Spinal cord (tissue), 10 donors: ENCODE results near the gene OXCT1. TPM values are rescaled to one million over a fixed set of nuclear protein-coding genes. Genes with fewer than 3 reads are reported as not detected.
"Not testable (repeated sequence)": the region's sequence is repeated elsewhere in the genome, so short reads cannot be mapped to it uniquely, and the experiment has no call there.

Experiments
- DNase-seq, 6 donors: peaks; one replicate each; pipeline versions ENCODE4 v3.0.0 to v3.0.0-alpha.2; 2013 to 2015; ENCODE audit warnings: low spot score in 6 of 6, low read depth in 4 of 6
- H3K27ac ChIP-seq: one replicate; pipeline ENCODE4 v1.5.1; 2013; ENCODE audit warnings: low read depth, low read length, control low read depth
- H3K27me3 ChIP-seq: one replicate; pipeline ENCODE4 v1.6.1; 2013; ENCODE audit warnings: low read length; ENCODE audit not compliant: control insufficient read depth, insufficient read depth
- H3K36me3 ChIP-seq: one replicate; pipeline ENCODE4 v1.6.1; 2013; ENCODE audit warnings: low read length; ENCODE audit not compliant: control insufficient read depth, insufficient read depth
- H3K4me1 ChIP-seq: one replicate; pipeline ENCODE4 v1.6.1; 2013; ENCODE audit warnings: low read length; ENCODE audit not compliant: control insufficient read depth, insufficient read depth
- H3K4me3 ChIP-seq: one replicate; pipeline ENCODE4 v1.5.1; 2013; ENCODE audit warnings: low read depth, low read length, control low read depth
- H3K9me3 ChIP-seq: one replicate; pipeline ENCODE4 v1.6.1; 2013; ENCODE audit warnings: low read length; ENCODE audit not compliant: control insufficient read depth, insufficient read depth
- WGBS: methylation state at CpG from one replicate; pipeline ENCODE4 v1.1.5; 2013; ENCODE audit warnings: missing lambda C conversion rate; ENCODE audit not compliant: insufficient coverage; 5-methylcytosine and 5-hydroxymethylcytosine counted together
- polyA plus RNA-seq, 2 donors: library from polyadenylated mRNA; unstranded; fragments of 120-200 nt; gene quantifications; one replicate each; pipeline ENCODE4 v1.2.1, GENCODE V29; 2013; ENCODE audit not compliant: insufficient read length in 2 of 2
- total RNA-seq, 2 donors: library from RNA; depleted of rRNA in 1 of 2; stranded (reverse); fragments of 120-200 nt in 1 of 2; fragments of >200 nt in 1 of 2; gene quantifications; one replicate each; pipeline versions ENCODE4 v1.2.3 to v1.2.4, GENCODE V29; 2013 to 2014
- donor health status: healthy.

OXCT1 gene
- total and polyA plus RNA-seq, 4 donors, result 50.9 to 103 (median 95.0) TPM

DNA sequence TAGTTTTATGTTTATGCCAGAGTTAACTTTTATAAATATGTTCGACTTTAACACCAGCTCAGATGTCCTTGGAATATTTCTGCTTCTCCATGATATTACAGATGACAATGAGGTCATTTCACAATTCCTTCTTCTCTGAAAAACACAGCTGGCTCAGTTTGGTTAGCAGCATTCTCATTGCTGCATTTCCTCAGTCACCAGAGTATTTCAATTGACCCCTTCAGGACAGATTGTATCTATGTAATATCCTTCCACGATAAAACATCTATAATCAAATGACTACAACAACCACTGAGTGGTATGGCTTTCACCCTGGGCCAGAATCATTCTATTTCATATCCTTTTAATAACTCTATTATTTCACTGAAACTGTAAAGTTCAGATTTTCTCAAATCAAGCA is 148.7 kb downstream of the OXCT1 start:
- Histone ChIP-seq H3K4me1 (no peaks in the 10 kb centered on the region), H3K27ac (no peak overlapping the region), H3K36me3 (no peaks in the 10 kb centered on the region), H3K9me3 (no peaks in the 10 kb centered on the region), H3K4me3 (no peak overlapping the region), H3K27me3 (no peaks in the 10 kb centered on the region)
- 71% methylated on average over 1 of the region's 2 CpGs for WGBS
- DNase-seq, result no peak

DNA sequence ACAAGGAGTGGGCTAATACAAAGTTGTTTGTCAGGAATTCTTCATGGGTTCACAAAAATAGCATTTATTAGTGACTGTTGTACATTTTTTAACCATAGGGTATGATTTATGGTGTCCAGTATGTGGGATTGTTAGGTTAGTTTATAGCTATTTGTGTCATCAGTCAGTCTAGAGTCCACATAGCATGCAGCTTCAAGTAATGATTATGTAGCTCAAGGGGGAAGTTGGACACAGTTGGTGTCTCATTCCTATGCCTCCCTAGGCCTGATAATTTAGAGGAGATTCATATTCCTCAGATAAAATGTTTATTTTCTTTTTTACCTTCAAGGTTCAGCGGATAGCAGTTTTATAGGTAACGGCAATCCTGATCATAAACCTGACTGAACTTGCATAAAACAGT is 153.8 kb downstream of the OXCT1 start:
- no peak overlapping the region for H3K27ac ChIP-seq
- H3K4me3 ChIP-seq, result no peak overlapping the region
- H3K36me3 ChIP-seq, result no peaks in the 10 kb centered on the region
- WGBS, result no CpG with 5 or more reads among the region's 2 CpGs
- no peaks in the 10 kb centered on the region for H3K4me1 ChIP-seq
- no peaks in the 10 kb centered on the region for H3K27me3 ChIP-seq
- DNase-seq, result no peak
- no peaks in the 10 kb centered on the region for H3K9me3 ChIP-seq

DNA sequence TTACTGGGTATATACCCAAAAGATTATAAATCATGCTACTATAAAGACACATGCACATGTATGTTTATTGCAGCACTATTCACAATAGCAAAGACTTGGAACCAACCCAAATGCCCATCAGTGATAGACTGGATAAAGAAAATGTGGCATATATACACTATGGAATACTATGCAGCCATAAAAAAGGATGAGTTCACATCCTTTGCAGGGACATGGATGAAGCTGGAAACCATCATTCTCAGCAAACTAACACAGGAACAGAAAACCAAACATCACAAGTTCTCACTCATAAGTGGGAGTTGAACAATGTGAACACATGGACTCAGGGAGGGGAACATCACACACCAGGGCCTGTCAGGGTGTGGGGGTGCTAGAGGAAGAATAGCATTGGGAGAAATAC is 155.8 kb downstream of the OXCT1 start:
- not testable (repeated sequence) for H3K9me3 ChIP-seq, H3K4me3 ChIP-seq, H3K36me3 ChIP-seq, DNase-seq, H3K4me1 ChIP-seq, H3K27ac ChIP-seq, H3K27me3 ChIP-seq

DNA sequence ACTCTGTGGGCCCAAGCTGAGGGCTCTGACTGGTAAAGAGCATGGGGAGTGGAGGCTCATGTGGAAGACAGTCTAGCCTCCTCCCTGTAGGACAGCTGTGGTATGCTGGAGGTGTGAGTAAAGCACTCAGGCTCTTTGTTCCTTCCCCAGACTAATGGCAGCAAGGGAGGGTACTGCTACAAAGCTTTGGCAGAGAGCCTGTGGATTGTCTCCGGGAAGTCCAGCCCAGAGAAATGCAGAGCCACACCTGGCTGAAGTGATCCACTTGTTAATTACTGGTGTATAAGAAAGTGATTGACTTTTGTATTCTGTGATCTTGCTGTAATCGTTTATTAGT is 161.7 kb downstream of the OXCT1 start:
- DNase-seq, result no peak
- H3K27ac ChIP-seq, result no peak overlapping the region
- no peaks in the 10 kb centered on the region for H3K4me1 ChIP-seq
- no peaks in the 10 kb centered on the region for H3K36me3 ChIP-seq
- no peak overlapping the region for H3K4me3 ChIP-seq
- H3K27me3 ChIP-seq, result no peaks in the 10 kb centered on the region
- WGBS, result 100% methylated on average over 1 of the region's 2 CpGs
- H3K9me3 ChIP-seq, result peaks cover 5% of the 10 kb centered on the region

DNA sequence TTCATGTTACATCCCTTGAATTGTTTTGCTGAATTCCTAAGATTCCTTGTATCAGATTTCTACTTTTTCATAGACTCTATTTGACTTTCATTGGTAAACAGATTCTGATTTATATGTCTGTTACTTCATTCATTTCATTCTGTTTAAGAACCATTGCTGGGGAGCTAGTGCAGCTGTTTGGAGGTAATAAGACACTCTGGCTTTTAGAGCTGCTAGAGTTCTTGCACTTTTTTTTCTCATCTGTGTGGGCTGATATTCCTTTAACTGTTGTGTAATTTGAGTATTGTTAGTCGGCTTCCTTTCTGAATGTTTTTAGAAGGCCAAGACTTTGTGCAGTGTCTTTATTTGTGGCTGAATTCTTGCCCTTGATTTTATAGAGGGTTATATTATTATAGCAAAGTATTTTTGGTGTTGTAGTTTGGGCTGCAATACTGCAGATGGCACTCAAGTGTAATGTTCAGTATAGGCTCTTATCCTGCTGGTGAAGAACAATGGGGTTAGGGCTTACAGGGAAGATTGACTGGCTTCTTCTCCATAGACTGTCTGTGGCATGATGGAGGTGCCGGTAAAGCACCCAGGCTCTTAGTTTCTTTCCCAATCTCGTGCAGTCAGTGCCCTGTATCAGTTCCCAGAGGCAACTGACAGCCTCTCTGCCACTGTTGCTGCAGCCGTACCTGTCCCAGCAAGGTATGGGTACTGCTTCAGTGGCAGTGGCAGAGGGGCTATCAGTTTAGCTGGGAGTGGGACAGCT is 162.2 kb downstream of the OXCT1 start:
- H3K36me3 ChIP-seq, result no peaks in the 10 kb centered on the region
- H3K4me1 ChIP-seq, result no peaks in the 10 kb centered on the region
- no peak overlapping the region for H3K27ac ChIP-seq
- no peak for DNase-seq
- 62% methylated on average over 3 of the region's 4 CpGs for WGBS
- H3K27me3 ChIP-seq, result no peaks in the 10 kb centered on the region
- H3K4me3 ChIP-seq, result no peak overlapping the region
- peaks cover 5% of the 10 kb centered on the region for H3K9me3 ChIP-seq

DNA sequence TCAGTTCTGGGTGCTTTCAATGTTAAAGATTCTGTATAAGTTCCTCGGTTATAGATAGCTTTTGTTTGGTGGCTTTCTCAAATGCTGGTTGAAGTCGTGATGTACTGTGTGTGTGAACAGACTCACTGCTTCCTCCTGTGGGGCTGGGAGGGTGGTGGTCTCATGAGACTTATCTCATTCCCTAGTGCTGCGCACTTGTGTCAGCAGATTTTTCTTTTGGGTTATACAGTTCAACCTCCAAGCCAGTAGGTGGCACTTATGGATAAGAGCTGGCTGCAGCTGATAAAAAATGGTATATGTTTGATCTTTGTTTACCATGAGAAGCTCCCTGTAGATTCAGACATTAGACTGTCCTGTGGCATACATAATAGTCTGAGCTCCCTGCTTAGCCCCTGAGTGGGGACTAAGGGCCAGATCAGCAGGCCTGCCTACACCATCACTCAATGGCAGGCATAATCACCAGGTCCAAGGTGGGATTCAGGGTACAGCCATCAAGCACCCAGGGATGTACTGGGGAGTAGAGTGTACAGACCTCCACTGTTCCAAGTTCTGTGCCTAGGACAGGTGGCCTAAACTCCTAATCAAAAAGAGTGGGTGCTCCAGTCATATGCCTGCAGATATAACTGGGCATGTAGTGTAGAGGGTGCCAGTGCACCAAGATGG is 174.2 kb downstream of the OXCT1 start:
- Histone ChIP-seq H3K36me3 (no peaks in the 10 kb centered on the region), H3K4me1 (no peaks in the 10 kb centered on the region), H3K4me3 (no peak overlapping the region), H3K27ac (no peak overlapping the region), H3K27me3 (no peaks in the 10 kb centered on the region), H3K9me3 (no peaks in the 10 kb centered on the region)
- DNase-seq, result no peak
- WGBS, result 86% methylated on average over 2 of the region's 3 CpGs

DNA sequence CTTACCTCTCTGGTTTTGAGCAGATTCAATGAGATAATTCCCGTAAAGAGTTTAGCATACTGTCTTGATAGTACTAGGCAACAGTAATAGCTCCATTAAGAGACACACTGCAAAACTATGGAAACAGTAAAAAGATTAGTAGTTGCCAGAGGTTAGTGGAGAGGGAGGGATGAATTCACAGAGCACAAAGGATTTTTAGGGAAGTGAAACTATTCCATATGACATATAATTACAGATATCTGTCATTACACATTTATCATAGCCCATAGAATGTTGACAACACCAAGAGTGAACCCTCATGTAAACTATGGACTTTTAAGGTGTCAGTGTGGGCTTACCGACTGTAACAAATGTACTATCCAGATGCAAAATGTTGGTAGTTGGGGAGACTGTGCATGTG is 183.5 kb downstream of the OXCT1 start:
- Histone ChIP-seq H3K4me3 (no peak overlapping the region), H3K27me3 (no peaks in the 10 kb centered on the region), H3K4me1 (no peaks in the 10 kb centered on the region), H3K9me3 (no peaks in the 10 kb centered on the region), H3K36me3 (no peaks in the 10 kb centered on the region), H3K27ac (no peak overlapping the region)
- no peak for DNase-seq
- WGBS, result no CpG with 5 or more reads among the region's 2 CpGs

DNA sequence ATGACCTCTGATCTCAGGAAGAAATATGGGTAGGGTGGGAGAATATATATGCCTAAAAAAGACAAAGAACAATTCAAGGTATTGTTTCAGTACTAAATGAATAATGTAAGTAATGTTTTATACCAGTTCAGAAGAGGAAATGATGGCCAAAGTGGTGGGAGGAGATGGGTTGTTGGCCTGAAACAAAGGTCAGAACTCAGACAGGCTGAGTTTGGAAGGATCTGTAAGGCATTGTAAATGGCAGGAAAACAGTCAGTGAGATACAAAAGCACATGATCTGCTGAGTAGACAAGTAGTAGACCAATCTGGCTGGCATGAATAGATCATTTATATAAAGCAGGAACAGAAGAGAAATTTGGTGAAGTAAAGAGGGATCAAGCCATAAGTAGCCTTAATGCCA is 184.0 kb downstream of the OXCT1 start:
- H3K27ac ChIP-seq, result no peak overlapping the region
- DNase-seq, result no peak
- H3K4me1 ChIP-seq, result no peaks in the 10 kb centered on the region
- no peaks in the 10 kb centered on the region for H3K9me3 ChIP-seq
- no peaks in the 10 kb centered on the region for H3K27me3 ChIP-seq
- H3K36me3 ChIP-seq, result no peaks in the 10 kb centered on the region
- H3K4me3 ChIP-seq, result no peak overlapping the region

DNA sequence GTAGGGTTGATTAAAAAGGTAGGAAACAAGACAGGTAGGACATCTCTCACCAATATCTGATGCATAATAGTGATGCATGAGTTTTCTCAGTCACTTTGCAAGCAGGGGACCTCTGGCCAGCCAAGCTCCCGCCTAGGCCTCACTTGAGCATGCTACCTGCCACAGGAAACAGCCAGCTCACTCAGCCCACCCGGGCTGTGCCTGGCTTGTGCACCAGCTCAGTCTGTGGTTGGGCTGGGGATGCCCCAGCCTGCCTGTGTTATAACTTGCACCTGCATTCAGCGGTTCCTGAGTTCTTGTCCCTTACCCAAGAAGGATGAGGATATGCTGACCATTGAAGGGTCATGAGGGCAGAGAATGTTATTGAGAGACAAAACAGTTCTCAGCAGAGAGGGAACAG is 187.0 kb downstream of the OXCT1 start:
- Histone ChIP-seq H3K4me3 (no peak overlapping the region), H3K27ac (no peak overlapping the region), H3K4me1 (no peaks in the 10 kb centered on the region), H3K36me3 (no peaks in the 10 kb centered on the region), H3K27me3 (no peaks in the 10 kb centered on the region), H3K9me3 (no peaks in the 10 kb centered on the region)
- 100% methylated on average over 3 of the region's 3 CpGs for WGBS
- no peak for DNase-seq

DNA sequence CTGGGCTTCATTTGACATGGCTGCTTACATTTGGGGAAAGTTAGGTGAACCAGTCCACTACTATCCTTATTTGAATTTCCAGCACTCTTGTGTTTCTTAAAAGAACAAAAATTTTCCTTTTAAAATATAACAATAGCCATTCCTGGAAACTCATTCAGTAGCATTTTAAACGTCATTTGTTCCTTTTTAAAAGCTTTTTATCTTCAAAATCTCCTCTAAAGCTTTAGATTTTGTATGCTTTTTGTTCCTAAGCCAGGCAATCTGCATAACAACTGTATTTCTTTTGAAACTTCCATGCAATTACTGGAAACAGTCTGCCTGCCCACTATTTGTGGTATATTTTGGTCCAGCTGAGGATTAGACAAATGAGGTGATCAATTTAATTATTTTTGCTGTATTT is 187.6 kb downstream of the OXCT1 start:
- no peaks in the 10 kb centered on the region for H3K27me3 ChIP-seq
- no CpG with 5 or more reads among the region's 1 CpG for WGBS
- DNase-seq, result no peak
- no peaks in the 10 kb centered on the region for H3K36me3 ChIP-seq
- H3K27ac ChIP-seq, result no peak overlapping the region
- H3K4me3 ChIP-seq, result no peak overlapping the region
- H3K4me1 ChIP-seq, result no peaks in the 10 kb centered on the region
- H3K9me3 ChIP-seq, result no peaks in the 10 kb centered on the region
